ENCODE measurements around the gene OSTF1.

GRCh38 chr9:75089373-75089766 lies 1.1 kb downstream of the OSTF1 start:
- TF ChIP-seq, protein P1, sequence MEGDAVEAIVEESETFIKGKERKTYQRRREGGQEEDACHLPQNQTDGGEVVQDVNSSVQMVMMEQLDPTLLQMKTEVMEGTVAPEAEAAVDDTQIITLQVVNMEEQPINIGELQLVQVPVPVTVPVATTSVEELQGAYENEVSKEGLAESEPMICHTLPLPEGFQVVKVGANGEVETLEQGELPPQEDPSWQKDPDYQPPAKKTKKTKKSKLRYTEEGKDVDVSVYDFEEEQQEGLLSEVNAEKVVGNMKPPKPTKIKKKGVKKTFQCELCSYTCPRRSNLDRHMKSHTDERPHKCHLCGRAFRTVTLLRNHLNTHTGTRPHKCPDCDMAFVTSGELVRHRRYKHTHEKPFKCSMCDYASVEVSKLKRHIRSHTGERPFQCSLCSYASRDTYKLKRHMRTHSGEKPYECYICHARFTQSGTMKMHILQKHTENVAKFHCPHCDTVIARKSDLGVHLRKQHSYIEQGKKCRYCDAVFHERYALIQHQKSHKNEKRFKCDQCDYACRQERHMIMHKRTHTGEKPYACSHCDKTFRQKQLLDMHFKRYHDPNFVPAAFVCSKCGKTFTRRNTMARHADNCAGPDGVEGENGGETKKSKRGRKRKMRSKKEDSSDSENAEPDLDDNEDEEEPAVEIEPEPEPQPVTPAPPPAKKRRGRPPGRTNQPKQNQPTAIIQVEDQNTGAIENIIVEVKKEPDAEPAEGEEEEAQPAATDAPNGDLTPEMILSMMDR (conservative IDR thresholded peaks at IDR 0.05; ENCODE audit: low read depth, low read length), result no peak
- TF ChIP-seq EZH2phosphoT487 (IDR thresholded peaks at IDR 0.05; ENCODE audit: borderline replicate concordance, low read length), result no peak
- no peak for TF ChIP-seq EZH2 (IDR thresholded peaks at IDR 0.05; ENCODE audit: low read length, unreplicated experiment)

Measured in PC-3 (cell line).